ENCODE results near the gene ARHGAP18.

DNA sequence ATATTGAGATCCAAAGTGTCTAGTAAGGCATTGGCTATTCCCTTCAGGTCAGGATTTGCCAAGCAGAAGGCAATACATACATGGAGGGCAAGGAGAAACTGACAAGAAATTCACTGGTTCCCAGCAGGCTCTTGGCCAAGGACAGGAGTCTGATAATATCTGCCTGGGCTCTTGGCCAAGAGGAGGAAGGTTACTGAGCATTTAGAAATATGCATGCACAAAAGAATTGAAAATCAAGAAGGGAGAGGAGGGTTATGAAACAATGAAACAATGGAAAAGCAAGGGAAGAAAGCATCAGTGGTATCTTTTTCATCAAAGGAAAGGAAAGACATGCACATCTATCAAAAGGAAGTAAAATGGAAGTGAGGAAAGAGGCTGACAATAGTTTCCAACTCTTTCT lies 42.4 kb downstream of the ARHGAP18 start:
- TF ChIP-seq, protein P1, sequence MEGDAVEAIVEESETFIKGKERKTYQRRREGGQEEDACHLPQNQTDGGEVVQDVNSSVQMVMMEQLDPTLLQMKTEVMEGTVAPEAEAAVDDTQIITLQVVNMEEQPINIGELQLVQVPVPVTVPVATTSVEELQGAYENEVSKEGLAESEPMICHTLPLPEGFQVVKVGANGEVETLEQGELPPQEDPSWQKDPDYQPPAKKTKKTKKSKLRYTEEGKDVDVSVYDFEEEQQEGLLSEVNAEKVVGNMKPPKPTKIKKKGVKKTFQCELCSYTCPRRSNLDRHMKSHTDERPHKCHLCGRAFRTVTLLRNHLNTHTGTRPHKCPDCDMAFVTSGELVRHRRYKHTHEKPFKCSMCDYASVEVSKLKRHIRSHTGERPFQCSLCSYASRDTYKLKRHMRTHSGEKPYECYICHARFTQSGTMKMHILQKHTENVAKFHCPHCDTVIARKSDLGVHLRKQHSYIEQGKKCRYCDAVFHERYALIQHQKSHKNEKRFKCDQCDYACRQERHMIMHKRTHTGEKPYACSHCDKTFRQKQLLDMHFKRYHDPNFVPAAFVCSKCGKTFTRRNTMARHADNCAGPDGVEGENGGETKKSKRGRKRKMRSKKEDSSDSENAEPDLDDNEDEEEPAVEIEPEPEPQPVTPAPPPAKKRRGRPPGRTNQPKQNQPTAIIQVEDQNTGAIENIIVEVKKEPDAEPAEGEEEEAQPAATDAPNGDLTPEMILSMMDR (IDR thresholded peaks at IDR 0.05; ENCODE audit: low read length): no peak
- TF ChIP-seq EZH2 (optimal IDR thresholded peaks at IDR 0.05; ENCODE audit: low read depth, low read length) (no peak), EZH2phosphoT487 (IDR thresholded peaks at IDR 0.05; ENCODE audit: low read length) (no peak)
